HG02798 (cell line): Measurements from ENCODE around the gene CERT1.
"Not testable (repeated sequence)": the region's sequence is repeated elsewhere in the genome, so short reads cannot be mapped to it uniquely, and the experiment has no call there.

ENCODE experiments used
- ATAC-seq: cut with Tn5 transposase; IDR thresholded peaks from one replicate; pipeline ENCODE4 v1.9.1; 2021; ENCODE audit warnings: mild to moderate bottlenecking; ENCODE audit not compliant: unreplicated experiment, poor library complexity

The CERT1 gene, protein sequence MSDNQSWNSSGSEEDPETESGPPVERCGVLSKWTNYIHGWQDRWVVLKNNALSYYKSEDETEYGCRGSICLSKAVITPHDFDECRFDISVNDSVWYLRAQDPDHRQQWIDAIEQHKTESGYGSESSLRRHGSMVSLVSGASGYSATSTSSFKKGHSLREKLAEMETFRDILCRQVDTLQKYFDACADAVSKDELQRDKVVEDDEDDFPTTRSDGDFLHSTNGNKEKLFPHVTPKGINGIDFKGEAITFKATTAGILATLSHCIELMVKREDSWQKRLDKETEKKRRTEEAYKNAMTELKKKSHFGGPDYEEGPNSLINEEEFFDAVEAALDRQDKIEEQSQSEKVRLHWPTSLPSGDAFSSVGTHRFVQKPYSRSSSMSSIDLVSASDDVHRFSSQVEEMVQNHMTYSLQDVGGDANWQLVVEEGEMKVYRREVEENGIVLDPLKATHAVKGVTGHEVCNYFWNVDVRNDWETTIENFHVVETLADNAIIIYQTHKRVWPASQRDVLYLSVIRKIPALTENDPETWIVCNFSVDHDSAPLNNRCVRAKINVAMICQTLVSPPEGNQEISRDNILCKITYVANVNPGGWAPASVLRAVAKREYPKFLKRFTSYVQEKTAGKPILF

DNA sequence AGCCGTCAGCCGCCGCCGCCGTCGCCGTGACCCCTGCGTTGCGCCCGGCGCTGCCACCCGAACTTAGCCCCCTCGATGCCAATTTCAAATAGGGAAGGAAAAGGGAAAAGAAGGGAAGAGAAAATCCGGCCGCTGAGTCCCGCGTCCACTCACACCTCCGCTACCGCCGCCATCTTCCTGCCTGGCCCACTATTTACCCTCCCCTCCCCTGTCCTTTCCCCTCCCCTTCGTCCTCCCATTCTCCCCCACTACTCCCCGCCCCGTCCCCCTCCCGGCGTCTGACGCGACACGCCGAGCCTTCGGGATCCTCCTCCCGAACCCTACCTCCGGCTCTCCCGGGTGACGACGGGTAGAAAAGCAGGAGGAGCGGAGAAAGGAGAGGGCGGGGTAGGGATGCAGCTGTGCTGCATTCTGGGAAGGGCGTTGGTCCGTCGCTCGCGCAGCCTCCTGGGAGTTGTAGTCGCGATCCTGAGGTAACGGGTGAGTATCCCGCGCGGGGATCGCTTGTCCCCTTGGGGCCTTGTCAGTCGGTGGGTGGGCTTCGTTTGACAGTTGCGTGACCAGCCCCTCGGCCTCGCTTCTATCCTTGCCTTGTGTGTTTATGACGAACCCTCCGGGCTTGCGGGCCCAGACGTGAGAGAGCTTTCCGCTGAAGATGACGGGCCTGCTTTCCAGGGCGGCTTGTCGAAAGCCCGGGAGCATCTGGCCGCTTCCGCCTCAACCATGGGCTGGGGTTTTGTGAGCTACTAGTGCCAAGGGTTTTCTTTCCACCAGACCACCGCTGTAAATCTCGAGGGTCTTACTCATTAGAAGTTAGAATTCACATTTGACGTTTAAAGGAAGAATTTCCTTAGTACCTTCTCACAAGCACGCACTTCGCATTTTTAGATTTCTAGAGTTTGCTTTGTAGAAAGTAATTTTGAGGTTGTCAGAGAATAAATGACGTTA, at the start of gene CERT1, which contains the start of gene POLK:
Gene CERT1 (minus strand): TSS at position 195 of the 948 bp plus-strand sequence. CDS start 422 bp downstream, outside the sequence.
Gene POLK (plus strand): TSS at position 457 of the 948 bp plus-strand sequence.
- ATAC-seq: peak; percentile 93

DNA sequence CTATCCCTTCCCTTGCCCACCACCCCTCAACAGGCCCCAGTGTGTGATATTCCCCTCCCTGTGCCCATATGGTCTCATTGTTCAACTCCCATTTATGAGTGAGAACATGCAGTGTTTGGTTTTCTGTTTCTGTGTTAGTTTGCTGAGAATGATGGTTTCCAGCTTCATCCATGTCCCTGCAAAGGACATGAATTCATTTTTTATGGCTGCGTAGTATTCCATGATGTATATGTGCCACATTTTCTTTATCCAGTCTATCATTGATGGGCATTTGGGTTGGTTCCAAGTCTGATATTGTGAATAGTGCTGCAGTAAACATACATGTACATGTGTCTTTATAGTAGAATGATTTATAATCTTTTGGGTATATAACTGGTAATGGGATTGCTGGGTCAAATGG, 49.2 kb upstream of the CERT1 start:
- not testable (repeated sequence) for ATAC-seq

DNA sequence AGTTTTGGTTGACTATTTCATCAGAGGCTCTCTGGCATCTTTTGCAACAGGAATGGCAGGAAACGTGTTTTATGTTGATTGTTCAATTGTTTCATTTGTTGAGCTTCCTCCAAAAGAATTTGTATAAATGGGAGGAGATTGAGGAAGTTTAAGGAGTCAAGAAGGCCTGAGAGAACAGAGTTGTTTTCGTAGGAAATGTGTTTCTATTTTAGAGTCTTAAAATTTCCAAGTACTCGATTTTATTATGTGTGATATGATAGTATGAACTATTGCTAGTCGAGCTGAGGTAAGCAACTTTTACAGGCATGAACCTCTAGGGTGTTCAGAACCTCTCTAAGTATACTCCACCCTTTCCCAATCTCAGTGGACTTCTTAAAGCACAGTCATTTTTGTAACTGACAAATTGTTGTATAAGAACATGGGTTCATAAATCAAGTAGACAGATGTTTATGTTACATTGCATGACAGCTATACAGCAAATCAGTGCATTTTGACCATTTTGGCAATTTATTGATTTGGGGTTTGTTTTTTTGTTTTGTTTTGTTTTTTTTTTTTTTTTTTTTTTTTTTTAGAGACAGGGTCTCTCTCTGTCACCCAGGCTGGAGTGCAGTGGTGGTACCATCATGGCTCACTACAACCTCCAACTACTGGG, 47.7 kb upstream of the CERT1 start:
- no peak for ATAC-seq

DNA sequence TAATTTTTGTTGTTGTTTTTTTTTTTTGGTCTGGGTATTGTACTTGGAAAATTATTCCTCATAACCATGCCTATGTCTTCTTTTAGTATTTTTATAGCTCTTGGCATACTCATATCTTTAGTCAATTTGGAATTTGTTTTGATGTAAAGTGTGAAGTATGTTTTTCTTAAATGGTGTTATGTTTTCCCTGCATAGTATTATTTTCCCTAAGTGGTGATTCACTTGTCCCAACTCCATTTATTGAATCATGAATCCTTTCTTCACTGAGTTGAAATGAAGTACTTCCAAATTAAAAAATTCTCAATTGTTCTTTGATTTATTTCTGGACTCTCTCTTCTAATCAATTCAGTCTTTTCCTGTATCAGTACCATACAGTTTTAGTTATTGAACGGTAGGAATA, 46.8 kb upstream of the CERT1 start:
- ATAC-seq: no peak

DNA sequence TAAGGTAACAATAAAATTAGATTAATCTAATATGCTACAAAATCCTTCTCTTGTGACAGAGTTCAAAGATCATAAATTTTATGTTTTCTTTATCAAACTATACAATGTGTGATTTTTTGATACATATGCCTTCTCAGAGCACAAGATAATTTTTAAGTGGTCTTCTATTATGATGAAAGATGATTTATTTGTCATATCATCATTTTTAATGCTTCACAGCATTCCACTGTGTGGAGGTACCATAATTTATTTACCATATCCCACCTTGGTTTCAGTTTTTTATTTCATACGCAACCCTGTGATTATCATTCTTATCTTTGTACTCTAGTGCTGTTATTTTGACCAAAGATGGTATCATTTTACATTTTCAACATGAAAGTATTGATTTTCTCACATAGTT, 41.9 kb upstream of the CERT1 start:
- no peak for ATAC-seq

DNA sequence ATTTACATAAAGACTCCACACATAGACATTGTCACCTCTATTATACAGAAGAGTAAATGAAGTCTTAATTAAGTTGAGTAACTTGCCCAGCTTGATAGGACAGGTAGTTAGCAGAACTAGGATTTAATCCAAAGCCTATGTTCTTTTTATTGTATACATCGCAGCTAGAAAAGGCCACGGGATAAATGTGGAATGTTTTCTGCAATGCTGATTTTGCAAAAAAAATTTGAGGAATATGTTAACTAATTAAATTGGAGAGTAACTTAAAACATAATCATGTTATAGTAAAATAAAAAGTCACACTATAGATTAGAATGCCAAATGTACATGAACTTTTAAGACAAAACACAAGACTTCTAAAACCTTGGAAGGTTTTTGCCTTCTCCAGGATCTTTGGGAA, 41.3 kb upstream of the CERT1 start:
- ATAC-seq: no peak

DNA sequence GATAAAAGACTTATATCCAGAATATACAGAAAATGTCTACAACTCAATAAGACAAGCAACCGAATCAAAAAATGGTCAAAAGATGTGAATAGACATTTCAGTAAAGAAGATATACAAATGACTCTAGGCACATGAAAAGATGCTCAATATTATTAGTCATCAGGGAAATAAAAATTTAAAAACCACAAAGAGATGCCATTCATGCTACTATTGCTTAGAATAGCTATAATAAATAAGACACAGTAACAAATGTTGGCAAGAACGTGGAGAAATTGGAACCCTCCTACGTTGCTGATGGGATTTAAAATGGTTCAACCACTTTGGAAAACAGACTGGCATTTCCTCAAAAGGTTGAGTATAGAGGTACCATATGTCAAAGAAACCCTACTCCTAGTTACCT, 40.0 kb upstream of the CERT1 start:
- ATAC-seq: no peak

DNA sequence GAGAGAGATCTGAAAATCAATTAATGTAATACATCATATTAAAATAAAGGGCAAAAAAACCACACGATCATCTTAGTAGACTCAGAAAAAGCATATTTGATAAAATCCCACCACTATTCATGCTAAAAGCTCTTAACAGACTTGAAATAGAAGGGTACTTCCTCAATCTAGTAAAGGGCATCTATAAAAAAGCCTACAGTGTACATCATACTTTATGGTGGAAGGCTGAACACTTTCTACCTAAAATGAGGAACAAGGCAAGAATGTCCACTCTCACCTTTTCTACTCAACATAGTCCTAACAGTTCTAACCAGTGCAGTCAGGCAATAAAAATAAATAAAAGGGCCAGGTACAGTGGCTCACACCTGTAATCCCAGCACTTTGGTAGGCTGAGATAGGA, 39.2 kb upstream of the CERT1 start:
- no peak for ATAC-seq

DNA sequence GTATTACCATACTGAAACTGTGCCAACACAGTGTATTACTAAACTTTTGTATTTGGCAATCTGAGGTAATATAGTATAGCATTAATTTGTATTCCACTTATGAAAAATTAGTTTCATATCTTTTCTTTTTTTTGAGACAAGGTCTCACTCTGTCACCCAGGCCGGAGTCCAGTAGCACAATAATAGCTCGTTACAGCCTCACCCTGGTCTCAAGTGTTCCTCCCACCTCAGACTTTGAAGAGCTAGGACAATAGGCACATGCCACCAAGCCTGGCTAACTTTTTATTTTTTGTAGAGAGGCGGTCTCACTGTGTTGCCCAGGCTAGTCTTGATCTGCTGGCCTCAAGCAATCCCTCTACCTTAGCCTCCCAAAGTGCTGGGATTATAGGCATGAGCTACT, 36.4 kb upstream of the CERT1 start:
- no peak for ATAC-seq

DNA sequence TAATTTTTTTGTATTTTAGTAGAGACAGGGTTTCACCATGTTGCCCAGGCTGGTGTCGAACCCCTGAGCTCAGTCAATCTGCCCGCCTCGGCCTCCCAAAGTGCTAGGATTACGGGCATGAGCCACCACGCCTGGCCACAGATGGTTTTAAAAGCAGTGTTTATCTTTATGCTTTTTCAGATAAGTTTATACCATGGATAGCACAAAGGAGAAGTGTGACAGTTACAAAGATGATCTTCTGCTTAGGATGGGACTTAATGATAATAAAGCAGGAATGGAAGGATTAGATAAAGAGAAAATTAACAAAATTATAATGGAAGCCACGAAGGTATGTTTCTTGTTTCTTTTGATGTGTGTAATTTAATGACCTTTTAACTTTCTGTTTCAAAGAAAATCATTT, 35.4 kb upstream of the CERT1 start:
- ATAC-seq: no peak

DNA sequence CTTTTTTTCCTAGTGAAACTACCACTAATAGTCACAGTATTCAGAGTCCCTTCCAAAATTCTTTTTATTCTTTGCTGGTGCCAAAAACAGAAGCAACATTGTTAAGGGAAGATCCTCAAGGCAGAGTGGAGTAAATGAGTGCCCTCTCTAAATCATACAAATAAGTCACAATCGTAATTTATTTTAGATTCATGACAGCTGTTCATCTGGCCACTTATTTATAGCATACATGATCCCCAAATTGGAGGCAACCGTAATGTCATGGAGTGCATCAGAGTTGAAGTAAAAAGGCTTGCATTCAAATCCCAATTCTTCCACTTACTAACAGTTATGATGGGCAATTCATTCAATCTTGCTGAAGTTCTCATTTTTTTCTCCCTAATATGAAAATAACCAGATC, 33.7 kb upstream of the CERT1 start:
- ATAC-seq: no peak

DNA sequence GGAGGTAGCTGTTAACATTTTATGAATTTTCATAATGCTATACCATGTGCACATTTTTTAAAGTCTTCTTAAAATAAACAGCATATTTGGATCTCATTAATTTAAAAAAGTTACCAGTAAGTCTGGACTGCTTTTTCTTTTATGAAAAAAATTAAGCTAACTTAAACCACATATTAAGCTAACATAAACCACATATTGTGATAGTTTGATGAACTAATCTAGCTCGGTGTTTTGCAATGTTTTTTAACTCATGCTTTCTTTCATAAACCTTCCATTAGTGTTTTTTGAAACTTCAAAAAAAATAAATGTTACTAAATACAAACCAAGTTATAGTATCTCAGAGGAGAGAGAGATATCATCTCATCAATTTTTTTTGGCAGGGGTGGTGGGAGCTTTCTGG, 26.8 kb upstream of the CERT1 start:
- ATAC-seq: no peak

DNA sequence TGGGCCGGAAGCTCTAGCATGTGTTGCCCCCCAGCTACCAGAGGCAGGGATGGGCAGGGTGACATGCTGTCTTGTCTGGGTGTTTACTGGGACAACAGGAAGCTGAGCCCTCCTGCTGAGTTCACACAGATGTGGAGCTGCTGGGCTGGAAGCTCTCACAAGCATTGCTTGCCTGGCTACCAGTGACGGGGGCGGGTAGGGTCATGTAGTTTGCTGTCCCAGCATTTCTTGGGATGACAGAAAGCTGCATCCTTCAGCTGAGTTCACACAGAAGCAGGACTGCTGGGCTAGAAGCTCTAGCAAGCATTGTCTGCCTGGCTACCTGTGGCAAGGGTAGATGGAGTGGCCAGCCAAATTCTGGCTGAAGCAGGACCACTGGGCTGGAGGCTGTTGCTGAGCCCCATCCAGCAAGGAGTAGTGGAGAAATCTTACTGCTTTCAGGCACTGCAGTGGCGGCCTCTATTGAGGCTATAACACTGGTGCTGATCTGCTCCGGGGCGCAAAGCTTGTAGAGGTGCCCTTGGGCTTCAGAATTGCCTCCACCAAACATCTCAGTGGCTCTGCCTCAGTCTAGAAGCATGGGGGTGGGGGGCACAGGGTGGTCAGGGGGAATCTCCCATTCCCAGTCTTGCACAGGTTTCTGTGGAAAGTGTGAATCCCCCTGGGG, 25.4 kb upstream of the CERT1 start:
- no peak for ATAC-seq

DNA sequence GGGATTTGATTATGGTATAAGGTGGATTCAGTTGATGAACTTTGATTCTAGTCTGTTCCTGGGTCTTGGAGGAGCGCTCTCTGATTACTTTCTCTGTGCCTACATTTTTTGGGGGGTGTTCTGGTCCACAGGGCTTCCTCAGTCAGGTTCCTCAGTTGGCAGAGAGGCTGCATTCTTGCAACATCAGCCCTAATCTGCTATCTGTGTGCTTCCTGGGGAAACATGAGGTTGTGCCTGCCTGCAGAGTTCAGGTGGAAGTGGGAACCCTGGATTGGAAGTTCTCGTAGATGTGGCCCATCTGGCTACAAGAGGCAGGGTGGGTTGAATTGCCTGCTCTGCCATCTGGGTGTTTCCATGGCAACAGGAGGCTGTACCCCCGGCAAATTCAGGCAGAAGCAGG, 24.7 kb upstream of the CERT1 start:
- no peak for ATAC-seq

DNA sequence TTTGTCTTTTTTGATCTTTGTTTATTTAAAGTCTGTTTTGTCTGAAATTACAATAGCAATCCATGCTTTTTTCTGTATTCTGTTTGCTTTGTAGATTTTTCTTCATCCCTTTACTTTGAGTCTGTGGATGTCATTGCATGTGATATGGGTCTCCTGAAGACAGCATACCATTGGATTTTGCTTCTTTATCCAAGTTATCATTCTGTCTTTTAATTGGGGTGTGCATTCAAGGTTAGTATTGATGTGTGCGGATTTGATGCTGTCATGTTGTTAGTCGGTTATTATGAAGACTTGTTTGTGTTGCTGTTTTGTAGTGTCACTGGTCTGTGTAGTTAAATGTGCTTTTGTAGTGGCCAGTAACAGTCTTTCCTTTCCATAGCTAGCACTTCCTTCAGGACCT, 23.3 kb upstream of the CERT1 start:
- ATAC-seq: no peak

DNA sequence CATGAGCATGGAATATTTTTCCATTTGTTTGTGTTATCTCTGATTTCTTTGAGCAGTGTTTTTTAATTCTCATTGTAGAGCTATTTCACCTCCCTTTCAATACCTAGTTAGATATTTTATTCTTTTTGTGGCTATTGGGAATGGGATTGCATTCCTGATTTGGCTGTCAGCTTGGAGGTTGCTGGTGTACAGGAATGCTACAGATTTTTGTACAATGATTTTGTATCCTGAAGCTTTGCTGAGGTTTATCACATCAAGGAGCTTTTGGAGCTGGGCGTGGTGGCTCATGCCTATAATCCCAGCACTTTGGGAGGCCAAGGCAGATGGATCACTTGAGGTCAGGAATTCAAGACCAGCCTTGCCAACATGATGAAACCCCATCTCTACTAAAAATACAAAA, 22.3 kb upstream of the CERT1 start:
- not testable (repeated sequence) for ATAC-seq

DNA sequence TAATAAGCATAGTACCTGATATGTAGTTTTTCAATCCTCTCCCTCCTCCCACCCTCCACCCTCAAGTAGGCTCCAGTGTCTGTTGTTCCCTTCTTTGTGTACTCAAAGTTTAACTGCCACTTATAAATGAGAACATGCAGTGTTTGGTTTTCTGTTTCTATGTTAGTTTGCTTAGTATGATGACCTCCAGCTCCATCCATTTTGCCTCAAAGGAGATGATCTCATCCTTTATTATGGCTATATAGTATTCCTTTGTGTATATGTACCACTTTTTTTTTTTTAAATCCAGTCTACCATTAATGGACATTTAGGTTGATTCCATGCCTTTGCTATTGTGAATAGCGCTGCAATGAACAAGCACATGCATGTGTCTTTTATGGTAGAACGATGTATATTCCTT, 20.8 kb upstream of the CERT1 start:
- no peak for ATAC-seq

DNA sequence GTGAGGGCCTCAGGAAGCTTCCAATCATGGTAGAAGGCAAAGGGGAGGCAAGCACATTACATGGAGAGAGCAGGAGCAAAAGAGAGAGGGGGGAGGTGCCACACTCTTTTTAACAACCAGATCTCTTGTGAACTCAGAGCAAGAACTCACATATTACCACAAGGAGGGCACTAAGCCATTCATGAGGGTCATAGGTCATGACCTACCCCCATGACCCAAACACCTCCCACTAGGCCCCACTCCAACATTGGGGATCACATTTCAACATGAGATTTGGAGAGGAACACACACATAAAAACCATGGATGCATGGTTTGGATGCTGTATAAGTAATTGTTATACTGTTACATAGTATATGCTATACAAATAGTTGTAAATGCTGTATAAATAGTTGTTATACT, 17.8 kb upstream of the CERT1 start:
- no peak for ATAC-seq

DNA sequence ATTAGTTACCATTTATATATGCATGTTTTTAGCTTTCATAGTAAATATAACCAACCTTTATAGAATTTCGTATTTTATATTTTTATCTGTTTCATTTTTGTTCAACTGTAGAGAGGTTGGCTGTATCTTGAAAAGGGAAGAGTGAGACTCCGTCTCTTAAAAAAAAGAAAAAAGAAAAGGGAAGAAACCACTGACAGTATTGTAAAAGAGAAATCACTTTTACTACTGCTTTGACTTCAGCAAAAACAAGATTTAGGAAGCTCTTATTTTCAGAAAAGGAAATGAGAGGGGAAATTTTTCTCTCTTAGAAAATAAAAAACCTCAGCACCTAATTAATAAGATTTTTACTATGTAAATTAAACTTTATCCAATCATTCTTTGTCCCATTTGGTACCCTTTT, 14.6 kb upstream of the CERT1 start:
- no peak for ATAC-seq

DNA sequence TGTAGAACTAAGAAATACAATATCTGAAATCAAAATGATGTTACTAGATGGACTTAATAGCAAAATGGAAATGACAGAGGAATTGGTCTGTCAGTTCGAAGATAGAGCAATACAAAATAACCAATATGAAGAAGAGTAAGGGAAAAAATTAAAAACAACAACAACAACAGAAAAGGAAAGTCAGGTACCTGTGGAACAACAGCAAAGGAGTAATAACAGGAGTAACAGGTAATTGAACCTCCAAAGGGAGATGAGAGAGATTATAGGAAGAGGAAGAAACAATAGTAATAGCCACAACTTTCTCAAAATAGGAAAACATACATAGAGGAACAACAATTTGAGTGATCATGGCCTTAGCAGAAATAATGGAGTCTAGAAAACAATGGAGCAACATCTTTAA, 13.9 kb upstream of the CERT1 start:
- no peak for ATAC-seq
